ENCODE data around the gene ABCC12.

DNA sequence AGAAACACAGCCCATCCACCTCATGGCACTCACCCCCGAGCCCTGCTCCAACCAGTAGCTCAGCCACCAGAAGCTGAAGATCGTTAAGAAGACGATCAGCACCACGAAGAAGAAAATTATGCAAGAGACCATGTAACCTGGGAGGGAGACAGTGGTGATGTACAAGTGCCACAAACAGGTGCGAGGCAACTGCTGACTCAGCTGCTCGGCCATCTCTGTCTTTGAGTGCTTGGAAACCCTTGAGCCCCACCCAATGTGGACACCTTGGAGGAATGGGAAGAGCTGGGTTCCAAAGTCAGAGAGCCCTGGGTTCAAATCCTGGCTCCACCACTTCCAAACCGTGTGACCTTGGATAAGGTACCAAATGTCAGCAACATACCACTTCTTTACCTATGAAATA, 38.1 kb upstream of the ABCC12 start:
- no peak for TF ChIP-seq GATA2 (IDR thresholded peaks at IDR 0.05; ENCODE audit: low read depth, low read length)
- no peak for TF ChIP-seq GATA3 (IDR thresholded peaks at IDR 0.05; ENCODE audit: low read depth, low read length)

All from SH-SY5Y (cell line).